HG02852 (cell line): ENCODE measurements around the gene MAP3K9.
A peak's percentile ranks its signal among the peaks of the same experiment; 100 is the strongest.

Experiments
- ATAC-seq: cut with Tn5 transposase; IDR thresholded peaks from one replicate; pipeline ENCODE4 v1.9.1; 2021; ENCODE audit warnings: mild to moderate bottlenecking, moderate library complexity; ENCODE audit not compliant: unreplicated experiment

Gene MAP3K9

DNA sequence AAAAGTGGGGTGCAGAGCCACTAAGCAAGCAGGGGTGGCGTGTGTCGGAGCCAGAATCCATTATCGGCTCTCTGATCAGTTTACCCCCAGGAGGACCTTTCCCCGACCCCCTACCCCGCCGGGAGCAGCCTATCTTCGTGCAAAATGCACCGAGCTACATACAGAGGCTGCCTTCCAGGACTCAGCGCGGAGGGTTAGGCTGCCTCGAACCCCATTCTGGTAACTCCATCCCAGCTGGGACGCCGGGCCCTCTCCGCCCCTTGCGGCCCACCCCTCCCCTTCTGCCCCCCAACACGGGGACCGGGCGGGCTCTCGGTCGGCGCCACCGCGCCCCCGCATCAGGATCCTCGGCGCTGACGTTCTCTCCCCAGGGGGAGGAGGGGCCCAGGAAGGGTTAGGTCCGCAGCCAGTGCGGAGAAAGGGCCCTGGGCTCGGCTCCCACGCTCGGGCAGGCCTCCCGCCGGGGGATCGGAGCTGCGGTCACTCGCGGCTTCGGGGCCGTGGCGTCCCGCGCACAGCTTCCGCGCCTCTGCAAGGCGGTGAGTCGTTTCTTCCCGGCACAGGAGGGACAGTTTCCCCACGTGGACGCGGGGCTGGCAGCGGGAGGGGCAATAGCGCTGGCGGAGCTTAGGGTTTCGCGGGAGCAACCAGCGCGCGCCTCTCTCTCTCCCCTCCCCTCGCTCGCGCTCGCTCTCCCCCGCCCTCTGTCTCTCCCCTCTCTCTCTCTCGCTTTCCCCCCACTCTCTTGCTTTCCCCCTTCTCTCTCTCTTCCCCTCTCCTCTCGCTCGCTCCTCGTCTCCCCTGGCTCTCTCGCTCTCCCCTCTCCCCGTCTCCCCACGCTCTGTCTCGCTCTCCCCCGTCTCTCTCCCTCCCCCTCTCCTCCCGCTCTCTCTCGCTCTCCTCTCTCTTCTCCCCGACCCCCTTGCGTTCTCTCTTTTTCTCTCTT is 12.5 kb upstream of the MAP3K9 start:
- no peak for ATAC-seq

DNA sequence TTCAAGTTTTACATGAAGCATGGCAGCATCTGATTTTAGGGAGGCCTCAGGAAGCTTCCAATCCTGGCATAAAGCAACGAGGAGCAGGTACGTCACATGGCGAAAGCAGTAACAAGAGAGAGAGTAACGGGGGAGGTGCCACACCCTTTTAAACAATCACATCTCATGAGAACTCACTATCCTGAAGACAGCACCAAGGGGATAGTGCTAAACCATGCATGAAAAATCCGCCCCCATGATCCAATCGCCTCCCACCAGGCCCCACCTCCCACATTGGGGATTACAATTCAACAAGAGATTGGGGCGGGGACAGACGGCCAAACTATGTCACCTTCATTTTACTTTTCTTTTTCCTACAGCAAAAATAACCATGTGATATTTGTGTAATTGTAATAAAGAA is 7.2 kb upstream of the MAP3K9 start:
- no peak for ATAC-seq

DNA sequence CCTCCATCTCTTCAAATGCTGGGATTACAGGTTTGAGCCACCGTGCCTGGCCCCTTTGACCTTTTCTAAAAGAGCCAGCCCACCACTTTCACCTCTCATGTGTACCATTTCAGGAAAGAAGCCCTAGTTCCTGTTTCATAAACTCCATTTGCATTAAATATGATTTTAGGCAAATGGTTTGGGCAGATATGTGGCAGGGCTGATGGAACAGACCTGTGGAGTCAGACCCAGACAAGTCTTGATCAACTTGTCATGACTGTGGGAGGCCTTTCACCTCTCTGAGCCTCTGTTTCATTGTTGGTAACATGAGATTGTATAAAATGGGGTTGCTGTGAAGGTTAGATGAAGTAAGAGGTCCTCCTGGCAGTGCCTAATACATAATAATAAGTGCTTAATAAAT is 5.2 kb upstream of the MAP3K9 start:
- no peak for ATAC-seq

DNA sequence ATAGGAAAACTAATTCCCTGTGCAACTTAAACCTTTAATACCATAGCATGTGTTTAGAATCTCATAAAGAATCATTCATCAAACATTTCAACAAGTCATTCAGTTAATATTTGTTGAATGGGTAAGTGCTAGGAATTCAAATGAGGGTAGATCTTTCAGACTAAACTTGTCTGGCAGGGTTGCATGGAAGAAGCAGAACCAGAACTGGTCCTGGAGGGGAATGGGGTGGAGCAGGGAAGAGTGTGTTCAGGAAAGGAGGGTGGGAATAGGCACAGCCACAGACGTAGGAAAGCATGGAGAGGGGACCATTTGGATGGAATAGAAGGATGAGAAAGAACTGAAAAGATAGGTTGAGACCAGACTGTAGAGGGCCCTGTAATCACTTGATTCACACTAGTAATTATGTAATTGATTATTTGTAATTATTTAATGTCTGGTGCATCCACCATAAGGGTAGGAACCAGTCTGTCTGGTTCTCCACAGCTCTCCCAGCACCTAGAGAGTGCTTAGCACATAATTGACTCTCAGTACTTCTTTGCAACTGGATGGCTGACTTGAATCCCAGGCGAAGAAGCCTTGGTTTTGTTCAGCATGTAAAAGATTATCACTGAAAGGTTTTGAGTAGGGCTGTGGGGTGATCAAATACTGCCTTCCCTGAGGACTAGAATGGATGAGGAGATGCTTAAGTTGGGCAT is 3.0 kb upstream of the MAP3K9 start:
- ATAC-seq = no peak

DNA sequence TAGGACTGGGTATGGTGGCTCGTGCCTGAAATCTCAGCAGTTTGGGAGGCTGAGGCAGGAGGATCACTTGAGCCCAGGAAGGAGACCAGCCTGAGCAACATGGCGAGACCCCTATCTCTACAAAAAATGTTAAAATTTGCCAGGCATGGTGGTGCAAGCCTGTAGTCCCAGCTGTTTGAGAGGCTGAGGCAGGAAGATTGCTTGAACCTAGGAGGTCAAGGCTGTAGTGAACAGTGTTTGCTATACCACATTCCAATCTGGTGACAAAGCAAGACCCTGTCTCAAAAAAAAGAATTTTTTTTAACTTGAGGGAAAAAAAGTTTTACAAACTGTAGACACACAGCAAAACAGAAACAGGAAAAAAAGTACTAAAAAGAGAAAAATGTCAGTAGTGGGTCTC is 2.3 kb upstream of the MAP3K9 start:
- ATAC-seq = no peak

DNA sequence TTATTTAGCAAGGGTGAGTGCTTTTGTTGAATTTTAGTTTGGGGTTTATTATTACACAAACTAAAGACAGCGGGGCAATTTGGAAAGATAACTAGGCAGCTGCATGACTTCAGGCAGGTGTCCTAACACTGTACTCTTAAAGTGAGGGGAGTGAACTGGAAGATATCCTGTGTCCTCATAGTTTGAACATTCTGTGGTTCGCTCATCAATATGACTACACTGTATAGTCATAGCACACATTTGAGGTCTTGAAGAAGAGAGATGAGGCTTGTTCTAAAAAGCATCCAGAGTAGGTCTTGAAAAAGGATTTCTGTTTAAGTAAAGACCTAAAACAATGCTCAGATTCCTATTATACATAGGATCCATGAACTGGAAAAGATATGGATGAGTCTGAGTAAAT is 1.7 kb upstream of the MAP3K9 start:
- no peak for ATAC-seq

DNA sequence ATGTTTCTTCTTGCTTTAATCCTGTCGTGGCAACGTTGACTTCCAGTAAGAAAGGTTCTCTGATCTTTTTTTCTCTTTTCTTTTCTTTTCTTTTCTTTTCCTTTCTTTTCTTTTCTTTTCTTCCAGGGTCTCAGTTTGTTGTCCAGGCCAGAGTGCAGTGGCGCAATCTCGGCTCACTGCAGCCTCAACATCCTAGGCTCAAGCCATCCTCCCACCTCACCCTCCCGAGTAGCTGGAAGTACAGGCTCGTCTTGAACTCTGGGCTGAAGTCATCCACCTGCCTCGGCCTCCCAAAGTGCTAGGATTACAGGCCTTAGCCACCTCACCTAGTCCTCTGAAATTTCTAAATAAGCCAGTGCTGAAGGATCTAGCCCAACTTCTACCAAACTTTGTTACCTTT is 1.3 kb upstream of the MAP3K9 start:
- no peak for ATAC-seq

DNA sequence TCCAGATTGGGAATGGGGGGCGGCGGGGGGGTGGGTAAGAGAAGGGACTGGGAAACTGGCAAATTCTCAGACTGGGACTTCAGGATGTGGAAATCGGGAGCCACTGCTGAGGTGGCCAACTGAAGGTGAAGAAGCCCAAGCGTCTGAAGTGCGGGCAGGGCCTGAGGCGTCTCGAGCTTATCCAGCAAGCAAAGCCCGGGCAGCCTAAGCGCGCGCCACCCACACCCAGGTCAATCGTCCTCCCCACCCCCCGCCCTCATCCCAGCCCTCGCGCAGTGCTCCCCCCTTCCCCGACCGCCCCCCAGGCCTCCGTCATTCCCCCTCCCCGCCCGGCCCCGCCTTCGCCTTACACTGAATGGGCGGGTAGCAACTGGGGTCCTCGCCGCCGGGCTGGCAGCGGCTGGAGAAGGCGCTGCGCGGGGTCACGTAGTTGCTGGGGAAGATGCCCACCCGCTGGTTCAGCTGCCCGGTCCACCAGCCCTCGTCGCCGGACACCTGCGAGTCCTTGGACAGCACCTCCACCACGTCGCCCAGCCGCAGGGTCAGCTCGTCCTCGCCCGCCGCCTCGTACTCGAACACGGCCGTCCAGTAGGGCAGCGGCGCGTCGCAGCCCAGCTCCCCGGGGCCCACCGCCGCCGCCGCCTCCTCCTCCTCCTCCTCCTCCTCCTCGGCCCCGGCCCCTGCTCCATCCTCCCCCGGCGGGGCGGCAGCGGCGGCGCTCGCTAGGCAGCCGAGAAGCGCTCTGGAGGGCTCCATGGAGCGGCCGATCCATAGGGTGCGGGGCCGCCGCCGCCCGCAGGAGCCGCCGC is 693 bp downstream of the MAP3K9 start:
- ATAC-seq = peak; percentile 20

DNA sequence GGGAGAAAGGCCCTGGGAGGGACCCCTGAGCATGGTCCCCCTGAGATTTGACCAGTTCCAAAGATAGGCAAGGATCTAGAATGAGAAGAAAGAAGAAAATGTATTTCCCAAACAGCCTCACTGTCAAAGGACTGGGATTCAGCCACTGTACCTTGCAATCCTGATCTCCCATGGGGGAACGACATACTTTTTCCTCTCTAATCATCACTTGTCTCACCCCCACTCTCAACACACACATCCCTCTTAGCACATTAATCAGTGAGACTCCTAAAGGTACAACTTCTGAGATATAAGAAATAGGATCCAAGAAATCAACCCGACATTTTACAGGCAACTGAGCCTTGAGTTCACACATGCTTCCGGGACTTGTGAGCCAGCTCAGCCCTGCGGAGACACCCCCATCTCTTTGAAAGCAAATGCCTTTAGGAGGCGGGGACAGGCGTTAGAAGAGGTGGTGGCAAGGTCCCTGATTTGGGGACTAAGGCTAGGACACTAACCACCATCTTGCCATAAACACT is 1.4 kb downstream of the MAP3K9 start:
- ATAC-seq = no peak

DNA sequence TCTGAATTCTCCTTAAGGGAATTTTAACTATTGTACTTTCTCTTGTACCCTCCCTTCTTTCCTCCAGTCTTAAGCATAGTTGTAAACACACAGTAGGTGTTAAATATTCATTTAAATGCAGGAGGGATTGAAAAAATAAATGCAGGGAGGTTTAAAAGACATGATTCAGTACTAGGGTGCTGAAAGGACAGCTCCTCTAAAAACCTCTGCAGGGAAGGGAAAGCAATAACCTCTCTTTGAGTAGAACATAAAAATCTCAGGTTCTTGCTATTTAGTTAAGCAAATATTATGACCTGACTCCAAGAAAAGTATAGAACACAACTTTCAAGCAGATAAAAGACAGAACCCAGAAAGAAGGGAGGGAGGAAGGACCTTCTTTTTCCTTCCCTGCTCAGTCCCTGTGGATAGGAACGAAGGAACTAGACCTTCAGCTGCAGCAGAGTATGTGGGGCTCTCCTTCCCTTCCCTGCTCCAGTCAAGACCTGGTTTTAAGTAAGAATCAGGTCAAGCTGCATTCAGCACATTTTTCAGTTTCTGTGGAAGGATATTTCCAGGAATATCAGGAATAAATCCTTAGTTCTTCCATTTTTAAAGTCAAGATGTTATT is 4.7 kb downstream of the MAP3K9 start:
- no peak for ATAC-seq

DNA sequence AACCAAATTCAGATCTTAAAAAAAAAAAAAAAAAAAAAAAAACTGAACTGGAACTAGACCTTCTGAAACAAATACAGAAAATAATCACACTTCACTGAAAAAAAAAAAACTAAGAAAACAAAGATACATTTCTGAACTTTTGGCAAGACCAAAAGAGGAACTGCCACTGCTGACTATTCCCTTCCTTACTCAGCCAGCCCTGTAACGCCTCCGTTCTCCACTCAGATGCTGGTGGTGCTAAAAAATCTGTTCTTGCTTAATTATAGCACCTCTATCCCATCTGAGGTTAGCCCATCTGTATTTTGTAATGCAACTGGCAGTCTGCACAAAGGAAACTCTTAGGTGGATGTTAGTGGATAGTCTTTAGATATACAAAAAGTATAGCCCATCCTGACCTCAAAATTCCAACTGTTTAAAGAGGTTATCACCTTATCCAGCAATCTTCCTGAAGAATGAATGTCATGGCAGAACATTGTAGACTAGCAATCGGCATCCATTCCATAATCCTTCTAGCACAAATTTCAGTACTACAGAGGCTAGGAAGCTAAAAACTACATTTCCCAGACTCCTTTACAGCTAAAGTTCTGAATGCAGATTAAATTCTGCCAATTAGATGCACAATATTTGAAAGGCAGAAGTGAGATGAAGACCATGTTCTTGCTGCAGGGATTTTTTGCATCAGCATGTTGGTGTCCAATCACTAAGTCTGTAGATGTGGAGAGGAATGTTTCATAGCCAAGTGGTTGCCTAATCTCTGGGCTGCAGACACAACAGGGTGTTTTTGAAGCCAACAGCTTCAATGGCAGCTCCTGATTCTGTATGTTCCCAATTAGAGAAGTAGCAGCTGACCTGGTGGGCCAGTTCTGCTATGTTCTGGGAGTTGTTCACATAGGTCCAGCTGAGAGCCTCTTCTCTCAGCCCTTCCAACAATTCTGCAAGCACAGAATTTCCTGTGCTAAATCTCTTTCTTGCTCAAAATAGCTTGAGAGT is 5.7 kb downstream of the MAP3K9 start:
- ATAC-seq = peak; percentile 78

DNA sequence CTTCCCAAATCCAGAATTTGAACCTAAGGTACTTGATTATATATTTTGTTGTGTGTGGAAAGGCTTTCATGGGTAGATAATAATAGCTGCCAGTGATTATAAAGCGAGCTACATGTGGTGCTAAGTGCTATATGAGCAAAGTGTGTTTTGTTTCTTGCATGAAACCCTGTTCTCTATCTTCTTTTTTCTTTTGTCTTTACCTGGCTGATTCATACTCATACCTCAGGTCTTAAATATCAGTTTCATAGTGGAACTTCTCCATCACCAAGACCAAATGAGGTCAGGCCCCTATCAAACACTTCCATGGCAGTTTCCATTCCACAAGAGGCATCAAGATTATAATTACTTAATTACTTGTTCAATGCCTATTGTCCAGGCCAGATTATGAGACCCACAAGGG is 6.9 kb downstream of the MAP3K9 start:
- peak; percentile 52 for ATAC-seq

DNA sequence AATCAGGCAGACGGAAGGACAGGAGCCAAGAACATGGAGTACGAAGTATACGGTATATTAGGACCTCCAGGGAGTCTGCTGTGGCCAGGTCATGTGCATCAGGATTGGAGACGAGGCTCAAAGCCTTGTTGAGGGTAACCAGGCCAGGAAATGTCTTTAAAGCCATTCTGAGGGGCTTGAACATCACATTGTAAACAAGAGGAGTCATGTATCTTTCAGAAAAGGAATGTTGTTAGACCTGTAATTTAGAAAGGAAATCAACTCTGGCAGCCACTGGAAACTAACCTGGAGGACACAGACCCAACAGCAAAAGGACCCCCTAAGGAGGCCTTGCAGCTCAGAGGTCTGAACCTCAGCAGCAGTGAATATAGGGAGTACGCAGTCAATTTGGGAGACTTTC is 7.5 kb downstream of the MAP3K9 start:
- ATAC-seq = no peak

DNA sequence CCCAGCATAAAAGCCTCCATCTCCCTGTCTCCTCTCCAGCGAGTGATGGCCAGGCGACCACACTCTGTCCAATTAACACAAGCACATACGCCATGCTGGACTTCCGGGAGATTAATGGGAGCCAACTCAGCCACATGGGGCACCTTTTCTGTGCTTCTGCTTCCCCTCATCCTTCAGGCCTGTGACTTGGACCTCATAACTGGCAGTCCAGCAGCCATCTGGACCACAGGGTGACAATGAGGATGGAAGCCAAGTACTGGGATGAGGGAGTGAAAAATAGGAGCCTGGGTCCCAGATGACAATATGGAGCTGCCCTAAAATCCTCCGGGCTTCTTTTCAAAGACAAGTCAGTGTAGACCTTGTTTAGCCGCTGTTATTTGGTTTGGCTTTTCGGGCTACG is 12.8 kb downstream of the MAP3K9 start:
- no peak for ATAC-seq

DNA sequence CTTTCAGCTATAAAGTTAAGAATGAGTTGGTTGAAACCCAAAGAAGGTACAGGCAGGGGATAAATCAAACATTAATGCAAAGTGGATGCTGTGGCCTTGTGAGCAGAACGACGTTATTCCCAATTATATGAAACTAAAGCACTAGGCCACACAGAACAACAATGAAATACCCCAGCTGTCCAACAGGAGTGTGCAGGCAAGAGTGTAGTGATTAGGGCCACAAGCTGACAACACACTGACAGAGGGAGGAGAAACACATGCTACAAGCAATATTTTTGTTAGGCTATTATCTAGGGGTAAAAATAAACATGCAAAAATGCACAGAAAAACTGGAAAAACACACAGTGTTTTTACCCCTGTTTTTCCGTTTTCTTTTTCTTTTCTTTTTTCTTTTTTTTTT is 15.0 kb downstream of the MAP3K9 start:
- ATAC-seq = no peak

DNA sequence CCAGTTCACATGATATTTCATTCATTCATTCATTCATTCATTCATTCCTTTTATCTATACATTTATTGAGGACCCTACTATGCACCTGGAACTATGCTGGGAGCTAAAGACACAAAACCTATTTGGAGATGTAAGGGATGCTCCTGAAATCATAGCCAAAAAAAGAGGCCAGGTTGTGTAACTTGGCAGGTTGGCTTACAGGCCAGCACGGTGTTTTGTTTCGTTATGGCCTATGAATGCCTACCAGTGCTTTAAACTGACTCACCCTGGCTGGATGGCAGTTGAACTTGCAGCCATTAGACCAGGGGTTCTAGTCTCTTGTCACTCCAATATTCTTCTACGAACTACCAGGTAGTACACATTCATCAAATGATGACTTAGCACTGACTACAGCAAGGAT is 15.7 kb downstream of the MAP3K9 start:
- ATAC-seq = no peak

DNA sequence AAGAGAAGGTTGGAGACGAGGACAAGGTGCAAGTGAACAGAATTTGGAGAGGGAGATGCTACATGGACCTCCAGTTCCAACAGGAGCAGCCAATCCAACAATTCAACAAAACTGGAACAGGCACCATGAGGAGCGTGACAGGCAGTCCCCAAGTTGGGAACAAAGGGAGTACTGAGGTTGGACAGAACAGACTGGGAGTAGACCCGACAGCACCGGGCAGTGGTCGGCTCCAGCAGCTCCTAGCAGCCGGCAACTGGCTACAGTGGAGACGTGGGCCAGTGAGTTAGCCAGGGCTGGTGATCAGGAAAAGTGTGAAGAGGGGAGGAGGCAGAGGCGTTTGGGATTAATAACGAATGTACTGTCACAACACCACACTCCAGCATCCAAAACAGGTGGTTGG is 16.4 kb downstream of the MAP3K9 start:
- ATAC-seq = no peak

DNA sequence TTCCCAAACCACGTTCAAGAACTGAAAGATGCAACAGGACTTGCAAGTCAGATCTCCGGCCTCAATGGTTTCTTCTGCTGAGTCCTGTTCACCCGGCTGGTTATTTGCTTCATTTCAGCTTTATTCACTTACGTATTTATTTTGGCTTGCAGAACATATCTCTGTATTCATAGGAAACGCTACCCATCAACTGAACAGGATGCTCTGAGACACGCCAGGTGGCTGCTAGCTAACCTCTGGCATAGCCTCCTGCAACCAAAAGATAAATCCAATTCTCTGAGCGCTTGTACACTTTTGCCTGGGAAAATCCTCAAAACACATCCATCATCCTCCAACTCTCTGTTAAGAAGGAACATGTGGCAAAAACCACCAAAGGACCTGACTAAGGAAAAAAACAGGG is 17.3 kb downstream of the MAP3K9 start:
- ATAC-seq = no peak

DNA sequence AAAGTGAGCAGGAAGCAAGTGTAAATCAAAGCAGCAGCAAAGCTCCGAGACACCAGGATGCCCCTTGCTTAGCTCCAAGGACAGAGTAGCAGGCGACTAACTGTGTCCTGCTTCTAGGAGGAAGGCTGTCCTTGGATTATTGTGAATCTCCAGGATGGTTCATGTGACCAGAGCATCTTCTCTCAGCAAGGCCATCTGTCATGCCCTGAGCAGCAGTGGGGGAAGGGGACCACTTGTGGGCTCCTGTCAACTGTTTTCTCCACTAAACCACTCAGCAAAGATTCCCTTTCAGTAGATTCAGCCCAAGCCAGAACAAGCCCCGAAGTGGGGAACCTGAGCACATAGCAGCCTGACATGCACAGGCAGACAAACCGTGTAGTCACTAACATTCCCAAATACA is 19.4 kb downstream of the MAP3K9 start:
- ATAC-seq = no peak

DNA sequence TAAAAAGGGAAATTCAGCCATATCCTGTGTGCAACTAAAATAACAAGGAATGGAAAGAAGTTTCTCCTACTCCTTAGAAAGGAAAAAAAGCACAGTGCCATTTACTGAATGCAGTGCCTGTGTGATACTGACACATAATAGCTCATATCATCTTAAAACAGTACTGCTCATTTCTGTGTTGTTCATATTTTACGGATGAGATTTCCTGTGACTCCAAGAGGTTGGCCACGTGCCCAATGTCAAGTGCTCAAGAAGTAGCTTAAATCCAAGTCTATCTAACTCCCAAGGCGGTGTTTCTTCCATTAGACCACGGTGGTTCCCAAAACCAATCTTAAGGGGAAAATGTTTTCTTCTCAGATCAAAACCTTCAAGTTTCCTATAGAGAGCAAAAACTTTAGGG is 20.0 kb downstream of the MAP3K9 start:
- ATAC-seq = no peak
